Mammary epithelial cell (primary cell): ENCODE data around the gene TUBB3.

ENCODE experiments used
- EZH2 ChIP-seq: IDR thresholded peaks from 2 replicates; pipeline ENCODE4 v1.6.1; 2012; ENCODE audit warnings: low read length, inconsistent platforms, borderline replicate concordance
- TF ChIP-seq, protein P1 (sequence below), 2 donors: IDR thresholded peaks in 1 of 2; conservative IDR thresholded peaks in 1 of 2; 2 replicates each; pipeline ENCODE4 v1.5.1; 2011 to 2012; ENCODE audit warnings: inconsistent platforms in 2 of 2, low read length in 2 of 2, mild to moderate bottlenecking in 2 of 2, control low read depth in 1 of 2, low read depth in 1 of 2; ENCODE audit not compliant: insufficient read depth in 1 of 2; ENCODE audit errors: extremely low read depth in 1 of 2

DNA sequence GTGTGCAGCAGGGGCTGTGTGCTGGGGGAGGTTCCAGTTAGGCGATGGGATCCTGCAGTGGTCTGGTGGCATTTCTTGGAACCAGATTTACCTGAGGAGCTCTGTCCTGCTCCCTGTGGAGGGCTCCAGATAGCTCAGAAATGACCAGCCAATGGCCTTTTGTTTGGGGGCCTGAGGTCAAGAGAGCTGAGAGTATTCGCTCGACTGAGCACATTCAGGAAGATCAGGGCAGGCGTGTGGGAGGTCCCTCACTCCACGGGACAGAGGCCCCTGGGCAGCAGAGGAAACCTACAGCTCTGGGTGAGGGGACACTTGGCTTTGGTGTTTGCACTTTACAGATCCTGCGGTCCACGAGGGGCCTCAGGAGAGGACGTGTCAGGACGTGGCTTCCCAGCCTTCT lies 43.6 kb downstream of the TUBB3 start:
- TF ChIP-seq, protein P1, sequence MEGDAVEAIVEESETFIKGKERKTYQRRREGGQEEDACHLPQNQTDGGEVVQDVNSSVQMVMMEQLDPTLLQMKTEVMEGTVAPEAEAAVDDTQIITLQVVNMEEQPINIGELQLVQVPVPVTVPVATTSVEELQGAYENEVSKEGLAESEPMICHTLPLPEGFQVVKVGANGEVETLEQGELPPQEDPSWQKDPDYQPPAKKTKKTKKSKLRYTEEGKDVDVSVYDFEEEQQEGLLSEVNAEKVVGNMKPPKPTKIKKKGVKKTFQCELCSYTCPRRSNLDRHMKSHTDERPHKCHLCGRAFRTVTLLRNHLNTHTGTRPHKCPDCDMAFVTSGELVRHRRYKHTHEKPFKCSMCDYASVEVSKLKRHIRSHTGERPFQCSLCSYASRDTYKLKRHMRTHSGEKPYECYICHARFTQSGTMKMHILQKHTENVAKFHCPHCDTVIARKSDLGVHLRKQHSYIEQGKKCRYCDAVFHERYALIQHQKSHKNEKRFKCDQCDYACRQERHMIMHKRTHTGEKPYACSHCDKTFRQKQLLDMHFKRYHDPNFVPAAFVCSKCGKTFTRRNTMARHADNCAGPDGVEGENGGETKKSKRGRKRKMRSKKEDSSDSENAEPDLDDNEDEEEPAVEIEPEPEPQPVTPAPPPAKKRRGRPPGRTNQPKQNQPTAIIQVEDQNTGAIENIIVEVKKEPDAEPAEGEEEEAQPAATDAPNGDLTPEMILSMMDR (conservative IDR thresholded peaks at IDR 0.05 in 1 of 2, IDR thresholded peaks at IDR 0.05 in 1 of 2; ENCODE audit: extremely low read depth in 1 of 2, insufficient read depth in 1 of 2, low read depth in 1 of 2, low read length in 2 of 2), result no peak
- no peak for TF ChIP-seq EZH2
